GM18508 (cell line): ENCODE results near the gene HDGFL2.

Source experiments
- ATAC-seq: cut with Tn5 transposase; IDR thresholded peaks from one replicate; pipeline ENCODE4 v1.9.1; 2021; ENCODE audit warnings: moderate number of reproducible peaks; ENCODE audit not compliant: insufficient read depth, unreplicated experiment

HDGFL2 gene

DNA sequence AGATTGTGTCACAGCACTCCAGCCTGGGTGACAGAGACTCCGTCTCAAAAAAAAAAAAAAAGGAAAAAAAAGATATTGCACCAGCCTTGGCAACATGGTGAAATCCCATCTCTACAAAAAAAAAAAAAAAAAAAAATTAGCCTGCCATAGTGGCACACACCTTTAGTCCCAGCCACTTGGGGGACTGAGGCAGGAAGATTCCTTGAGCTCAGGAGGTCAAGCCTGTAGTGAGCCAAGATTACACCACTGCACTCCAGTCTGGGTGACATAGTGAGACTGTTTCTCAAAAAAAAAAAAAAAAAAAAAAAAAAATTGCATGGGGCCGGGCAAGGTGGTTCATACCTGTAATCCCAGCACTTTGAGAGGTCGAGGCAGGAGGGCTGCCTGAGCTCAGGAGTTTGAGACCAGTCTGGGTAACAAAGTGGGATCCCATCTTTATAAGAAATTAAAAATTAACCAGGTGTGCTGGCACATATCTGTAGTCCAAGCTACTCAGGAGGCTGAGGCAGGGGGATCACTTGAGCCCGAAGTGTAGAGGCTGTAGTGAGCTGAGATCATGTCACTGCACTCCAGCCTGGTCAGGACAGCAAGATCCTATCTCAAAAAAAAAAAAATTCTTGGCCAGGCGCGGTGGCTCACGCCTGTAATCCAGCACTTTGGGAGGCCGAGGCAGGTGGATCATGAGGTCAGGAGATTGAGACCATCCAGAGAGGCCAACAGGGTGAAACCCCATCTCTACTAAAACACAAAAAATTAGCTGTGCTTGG, 7.1 kb upstream of the HDGFL2 start:
- no peak for ATAC-seq

DNA sequence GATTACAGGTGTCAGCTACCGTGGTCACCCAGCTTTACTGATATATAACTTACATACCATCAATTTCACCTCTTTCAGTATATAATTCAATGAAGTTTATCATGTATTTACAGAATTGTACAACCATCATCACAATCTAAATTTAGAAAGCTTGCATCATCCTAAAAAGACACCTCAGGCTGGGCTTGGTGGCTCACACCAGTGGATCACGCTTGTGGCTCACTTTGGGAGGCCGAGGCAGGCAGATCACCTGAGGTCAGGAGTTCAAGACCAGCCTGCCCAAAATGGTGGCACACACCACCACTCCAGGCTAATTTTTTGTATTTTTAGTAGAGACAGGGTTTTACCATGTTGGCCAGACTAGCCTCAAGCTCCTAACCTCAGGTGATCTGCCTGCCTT, 4.3 kb upstream of the HDGFL2 start:
- no peak for ATAC-seq

DNA sequence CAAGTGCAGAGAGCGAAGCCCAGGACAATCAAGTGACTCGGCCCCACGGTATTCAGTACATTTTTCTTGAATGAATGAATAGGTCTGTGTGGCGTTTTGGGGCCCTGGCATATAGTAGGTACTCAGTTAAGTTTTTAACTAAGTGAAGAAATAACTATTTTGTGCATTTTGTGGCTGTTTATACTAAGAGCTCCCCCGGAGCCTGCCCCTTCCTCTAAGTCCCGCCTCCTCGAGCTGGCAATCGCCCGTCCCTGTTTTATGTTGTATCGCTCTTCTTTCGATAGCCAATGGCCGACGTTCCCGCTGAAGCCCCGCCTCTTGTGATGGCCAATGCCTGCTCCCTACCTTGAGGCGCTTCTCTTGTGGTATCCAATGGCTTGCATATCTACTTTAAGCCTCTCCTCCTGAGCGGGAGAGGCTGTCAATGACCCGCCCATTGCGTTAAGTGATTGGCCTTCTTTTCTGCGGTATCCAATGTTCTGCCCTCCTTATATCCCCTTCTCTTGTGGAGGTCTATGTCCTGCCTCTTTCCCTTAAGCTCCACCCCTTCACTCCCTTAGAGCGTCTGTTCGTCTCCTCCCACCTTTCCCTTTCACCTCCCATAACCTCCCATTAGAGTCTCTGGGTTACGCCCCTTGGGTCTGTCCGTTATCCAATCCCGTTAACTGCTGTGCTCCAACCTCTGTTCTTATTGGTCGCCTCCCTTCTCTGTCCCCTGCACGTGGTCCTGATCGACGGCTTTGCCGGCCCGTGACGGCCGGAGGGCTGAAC, 509 bp upstream of the HDGFL2 start:
- peak; percentile 77 for ATAC-seq

DNA sequence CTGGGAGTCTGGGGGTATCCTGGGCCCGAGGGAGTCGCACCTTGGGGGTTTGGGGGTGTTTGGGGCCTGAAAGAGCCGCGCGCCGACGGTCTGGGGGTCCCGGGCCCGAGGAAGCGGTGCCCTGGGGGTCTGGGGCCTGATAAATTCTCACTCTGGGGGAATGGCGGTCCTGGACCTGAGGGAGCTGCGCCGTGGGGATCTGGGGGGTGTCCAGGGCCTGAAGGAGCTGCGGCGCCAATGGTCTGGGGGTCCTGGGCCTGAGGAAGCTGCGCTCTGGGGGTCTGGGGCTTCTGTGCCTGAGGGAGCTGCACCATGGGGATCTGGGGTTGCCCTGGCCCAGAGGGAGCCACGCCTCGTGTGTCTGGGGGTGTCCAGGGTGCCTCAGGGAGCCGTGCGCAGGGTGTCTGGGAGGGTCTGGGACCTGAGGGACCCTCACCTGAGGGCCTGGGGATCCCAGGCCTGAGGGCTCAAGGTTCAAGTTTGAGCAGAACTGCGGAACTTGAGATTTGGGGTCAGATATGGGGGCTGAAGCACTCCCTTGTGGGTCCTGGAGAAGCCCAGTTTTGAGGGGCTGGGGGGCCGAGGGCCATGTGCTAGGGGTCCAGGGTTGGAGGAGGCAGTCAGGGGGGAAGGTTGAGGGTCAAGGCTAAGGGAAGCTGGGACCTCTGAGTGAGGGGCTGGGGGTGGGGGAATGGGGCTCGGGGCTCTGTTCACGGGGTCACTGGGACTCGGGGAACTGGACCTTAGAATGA, 1.1 kb downstream of the HDGFL2 start:
- ATAC-seq = no peak

DNA sequence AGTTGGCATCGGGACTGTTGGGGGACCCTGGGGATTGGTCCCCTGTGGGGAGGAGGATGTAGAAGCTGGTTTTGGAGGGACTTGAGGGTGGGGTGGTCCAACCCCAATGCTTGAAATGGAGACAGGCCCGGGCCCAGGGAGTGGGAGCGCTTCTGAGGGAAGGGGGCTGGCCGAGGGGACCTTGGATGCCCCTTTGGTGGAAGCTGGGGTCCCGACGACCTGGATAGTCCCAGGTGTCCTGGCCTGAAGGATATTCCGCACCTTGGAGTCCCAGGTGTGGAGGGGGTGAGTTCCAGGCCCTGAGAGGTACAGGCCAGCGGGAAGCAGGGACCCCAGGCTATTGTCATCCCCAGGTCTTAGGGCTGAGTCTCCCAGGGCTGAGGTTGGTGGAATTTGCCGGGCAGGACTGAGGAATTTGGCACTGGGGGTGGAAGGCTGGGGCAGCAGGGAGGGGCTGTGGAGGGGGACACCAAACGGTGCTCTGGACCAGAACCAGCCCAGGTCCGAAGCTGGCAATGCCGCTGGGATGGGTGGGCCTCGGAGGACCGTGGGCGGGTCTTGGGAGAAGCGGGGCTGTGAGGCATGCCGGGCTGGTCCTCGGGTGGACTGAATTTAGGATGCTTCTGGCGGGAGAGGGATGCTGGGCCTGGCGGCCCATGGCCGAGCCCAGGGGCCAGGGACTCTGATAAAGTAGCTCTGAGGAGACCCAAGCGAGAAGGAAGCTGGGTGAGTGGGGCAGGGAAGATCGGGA, 1.8 kb downstream of the HDGFL2 start:
- ATAC-seq = no peak

DNA sequence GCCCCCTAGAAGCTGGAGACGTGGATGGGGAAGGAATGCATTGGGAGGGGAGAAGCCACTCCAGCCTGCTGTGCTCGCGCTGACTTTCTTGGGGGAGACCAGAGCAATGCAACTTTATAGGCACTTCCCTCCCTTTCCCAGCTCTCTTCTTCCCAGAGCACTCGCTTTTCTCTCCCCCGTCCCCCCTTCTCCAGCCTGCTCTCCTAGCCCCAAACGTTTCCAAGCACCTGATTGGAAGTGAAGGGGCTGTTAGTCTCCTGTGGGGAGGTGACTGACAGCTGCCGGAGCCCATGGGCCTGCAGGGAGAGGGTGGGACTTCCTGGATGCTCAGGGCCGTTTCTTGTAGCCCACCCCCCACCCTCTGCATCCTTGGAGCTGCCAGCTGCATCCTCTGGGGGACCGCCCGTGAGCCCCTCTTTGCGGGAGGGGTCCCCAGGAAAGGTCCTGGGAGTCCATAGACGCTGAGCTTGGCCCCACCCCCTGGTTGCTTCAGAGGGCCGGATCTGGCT, 2.5 kb downstream of the HDGFL2 start:
- ATAC-seq = no peak

DNA sequence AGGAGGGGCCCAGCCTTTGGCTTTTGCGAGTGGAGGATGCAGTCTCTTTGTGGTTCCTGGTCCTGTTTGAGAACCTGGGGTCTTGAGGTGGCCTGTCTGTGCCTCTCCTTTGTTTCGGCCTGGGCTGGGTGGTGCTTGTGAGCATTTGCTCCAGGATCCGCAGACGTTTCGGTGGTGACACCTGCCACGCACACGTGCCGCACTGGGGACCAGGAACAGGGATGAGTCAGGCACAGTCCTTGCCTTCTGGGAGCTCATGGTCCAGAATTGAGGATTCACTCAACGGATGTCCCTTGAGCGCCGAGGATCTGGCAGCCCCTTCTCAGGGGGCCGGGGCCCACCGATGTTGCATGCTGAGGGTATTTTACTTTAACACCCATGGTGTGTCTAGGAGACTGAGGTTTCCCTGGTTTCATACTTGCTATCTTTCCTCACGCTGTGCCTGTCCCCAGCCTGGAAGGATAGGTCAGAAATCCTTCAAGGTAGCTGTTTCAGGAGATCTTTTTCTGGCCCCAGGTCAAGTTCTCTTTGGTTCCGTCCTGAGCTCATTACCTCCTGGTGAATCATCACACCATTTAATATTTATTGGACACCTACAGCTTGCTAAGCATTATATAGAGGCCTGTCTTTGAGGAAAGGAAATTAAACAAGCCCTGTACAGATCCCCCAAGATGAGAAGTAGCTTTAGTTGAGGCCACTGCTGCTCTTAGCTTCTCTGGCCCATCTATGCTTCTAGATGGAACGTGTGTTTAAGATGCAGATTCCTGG, 5.1 kb downstream of the HDGFL2 start:
- ATAC-seq = no peak

DNA sequence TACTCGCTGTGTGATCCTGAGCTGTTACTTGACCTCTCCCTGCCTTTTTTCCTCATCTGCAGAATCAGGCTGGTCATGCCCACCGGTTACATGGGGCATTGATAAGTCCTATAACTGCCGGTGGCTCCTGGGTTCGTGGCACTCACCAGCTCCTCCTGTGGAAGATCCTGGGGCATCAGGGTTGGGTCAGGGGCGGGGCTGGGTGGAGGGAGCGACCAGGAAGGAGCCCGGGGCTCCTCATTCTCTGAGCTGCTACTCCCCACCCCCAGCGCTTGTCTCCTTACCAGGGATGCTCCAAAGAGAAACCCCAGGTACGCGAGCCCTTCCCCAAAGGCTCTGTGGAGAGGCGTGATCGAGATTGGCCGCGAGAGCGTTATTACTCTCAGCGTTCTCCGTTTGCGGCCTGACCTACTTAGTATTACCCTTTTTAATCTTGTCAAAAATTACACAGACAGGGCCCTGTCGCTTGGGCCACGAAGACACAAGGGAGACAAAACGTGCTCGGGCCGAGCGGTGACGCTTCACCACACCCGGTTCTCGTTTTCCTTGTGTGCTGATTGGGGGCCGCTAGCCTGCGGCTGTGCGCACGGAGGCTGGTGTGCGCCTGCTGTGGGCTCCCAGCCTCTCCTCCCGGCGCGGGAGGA, 10.7 kb downstream of the HDGFL2 start:
- ATAC-seq = no peak

DNA sequence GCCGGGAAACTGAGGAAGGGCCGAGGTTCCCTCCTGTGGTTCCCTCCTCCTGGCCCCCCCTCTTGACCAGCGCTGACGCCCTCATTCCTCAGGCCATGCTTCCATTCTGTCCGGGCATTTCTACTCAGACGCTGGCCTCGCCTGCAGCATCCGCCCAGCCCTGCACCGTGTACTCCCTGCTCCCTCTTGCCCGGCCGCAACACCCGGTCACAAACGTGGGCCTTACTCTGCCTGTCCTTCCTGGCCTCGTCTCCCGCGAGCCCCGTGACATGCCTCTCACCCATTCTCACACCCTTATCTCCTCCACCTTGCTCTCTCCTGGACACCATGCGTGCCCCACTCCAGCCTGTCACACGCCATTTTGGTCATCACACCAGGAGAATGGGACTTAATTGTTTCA, 11.3 kb downstream of the HDGFL2 start:
- ATAC-seq = no peak

DNA sequence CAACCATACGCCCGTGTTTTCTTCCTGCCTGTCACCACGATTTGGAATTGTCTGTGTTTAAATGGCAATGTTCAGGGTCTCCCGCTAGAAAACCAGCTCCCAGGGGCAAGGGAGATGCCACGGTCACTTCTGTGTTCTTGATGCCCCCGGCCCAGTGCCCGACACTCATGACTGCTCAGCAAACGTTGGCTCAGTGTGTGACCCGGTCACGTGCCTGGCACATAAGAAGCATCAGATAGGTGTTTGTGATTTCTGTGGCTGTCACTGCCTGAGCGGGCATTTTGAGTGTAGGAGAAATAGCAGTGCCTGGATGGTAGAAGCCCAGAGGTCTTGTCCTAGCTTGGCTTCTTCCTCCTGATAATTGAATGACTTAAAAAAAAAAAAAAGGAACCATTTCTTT, 15.5 kb downstream of the HDGFL2 start:
- ATAC-seq = no peak

DNA sequence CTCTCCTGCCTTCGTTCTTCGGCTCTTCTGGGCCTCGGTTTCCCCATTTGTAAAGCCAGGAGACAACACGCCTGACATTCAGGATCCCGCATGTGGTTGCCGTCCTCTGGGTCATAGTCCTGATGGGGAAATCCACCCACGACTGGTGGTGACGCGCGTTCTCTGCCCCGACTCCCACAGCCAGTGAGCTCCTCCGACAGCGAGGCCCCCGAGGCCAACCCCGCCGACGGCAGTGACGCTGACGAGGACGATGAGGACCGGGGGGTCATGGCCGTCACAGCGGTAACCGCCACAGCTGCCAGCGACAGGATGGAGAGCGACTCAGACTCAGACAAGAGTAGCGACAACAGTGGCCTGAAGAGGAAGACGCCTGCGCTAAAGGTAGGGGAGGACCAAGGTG, 16.4 kb downstream of the HDGFL2 start:
- no peak for ATAC-seq

DNA sequence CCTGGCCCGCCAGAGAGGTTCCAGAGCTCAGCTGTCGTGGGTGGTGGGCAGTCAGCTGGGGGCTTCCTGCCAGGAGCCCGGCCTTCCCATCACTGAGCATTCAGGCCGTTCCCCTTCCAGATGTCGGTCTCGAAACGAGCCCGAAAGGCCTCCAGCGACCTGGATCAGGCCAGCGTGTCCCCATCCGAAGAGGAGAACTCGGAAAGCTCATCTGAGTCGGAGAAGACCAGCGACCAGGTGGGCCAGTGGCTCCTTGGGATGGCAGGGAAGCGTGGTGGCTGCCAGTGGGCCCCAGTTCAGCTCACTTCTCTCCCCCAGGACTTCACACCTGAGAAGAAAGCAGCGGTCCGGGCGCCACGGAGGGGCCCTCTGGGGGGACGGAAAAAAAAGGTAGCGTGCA, 19.3 kb downstream of the HDGFL2 start:
- no peak for ATAC-seq

DNA sequence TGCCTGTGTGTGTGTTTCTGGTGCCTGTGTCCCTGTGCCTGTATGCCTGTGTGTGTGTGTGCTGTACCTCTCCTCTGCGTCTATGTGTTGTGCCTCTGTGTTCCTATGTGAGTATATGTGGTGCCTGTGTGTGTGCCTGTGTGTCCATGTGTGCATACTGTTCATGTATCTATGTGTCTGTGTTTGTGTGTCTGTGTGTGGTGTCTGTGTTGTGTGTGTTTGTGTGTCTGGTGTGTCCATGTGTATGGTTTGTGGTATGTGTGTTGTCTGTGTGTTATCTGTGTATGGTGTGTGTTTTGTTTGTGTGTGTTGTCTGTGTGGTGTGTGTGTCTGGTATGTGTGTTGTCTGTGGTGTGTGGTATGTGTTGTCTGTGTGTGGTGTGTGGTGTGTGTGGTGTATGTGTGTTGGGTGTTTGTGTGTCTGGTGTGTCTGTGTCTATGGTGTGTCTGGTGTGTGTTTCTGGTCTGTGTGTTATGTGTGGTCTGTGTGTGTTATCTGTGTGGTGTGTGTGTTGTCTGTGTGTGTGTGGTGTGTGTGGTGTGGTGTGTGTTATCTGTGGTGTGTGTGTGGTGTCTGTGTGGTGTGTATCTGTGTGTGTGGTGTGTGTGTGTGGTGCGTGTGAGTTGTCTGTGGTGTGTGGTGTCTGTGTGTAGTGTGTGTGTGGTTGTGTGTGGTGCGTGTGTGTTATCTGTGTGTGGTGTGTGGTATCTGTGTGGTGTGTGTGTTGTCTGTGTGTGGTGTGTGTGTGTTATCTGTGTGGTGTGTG, 20.4 kb downstream of the HDGFL2 start:
- no peak for ATAC-seq

DNA sequence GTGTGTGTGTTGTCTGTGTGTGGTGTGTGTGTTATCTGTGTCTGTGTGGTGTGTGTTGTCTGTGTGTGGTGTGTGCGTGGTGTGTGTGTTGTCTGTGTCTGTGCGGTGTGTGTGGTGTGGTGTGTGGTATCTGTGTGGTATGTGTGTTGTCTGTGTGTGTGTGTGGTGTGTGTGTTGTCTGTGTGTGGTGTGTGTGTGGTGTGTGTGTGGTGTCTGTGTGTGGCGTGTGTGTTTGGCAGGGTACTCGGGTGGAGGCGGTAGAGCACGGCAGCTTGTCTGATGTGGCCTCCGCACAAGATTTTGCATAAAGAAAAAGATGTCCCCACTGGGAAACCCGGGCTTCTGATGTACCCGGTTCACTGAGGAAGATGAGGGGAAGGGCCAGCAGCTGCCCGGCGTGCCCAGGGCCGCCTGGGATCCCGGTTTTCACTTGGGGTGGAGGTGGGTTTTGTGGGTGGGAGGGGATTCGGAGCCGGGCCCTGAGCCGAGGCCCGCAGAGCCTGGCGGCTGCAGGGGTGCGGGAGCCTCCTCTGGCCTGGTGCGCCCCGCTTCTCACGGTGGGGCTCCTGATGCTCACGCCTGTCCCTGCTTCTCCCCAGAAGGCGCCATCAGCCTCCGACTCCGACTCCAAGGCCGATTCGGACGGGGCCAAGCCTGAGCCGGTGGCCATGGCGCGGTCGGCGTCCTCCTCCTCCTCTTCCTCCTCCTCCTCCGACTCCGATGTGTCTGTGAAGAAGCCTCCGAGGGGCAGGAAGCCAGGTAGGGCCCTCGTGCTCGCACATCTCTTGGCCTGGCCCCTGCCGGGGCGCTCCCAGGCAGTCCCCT, 21.2 kb downstream of the HDGFL2 start:
- ATAC-seq = no peak

DNA sequence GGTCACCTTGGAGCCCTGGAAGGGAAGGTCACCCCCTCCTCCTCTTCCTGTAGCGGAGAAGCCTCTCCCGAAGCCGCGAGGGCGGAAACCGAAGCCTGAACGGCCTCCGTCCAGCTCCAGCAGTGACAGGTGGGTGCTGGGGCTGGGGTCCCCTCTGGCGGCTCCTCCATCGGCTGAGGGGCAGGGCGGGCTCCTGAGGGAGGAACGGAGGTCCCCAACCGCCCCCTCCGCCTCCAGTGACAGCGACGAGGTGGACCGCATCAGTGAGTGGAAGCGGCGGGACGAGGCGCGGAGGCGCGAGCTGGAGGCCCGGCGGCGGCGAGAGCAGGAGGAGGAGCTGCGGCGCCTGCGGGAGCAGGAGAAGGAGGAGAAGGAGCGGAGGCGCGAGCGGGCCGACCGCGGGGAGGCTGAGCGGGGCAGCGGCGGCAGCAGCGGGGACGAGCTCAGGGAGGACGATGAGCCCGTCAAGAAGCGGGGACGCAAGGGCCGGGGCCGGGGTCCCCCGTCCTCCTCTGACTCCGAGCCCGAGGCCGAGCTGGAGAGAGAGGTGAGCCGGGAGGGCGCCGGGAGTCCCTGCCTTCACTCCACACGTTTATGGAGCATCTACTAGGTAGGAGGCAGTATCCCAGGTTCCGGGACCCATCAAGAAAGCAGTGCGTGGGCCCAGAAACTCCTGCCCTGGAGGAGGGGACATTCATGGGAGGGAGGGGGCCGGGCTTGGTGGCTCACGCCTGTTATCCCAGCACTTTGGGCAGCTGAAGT, 22.0 kb downstream of the HDGFL2 start:
- no peak for ATAC-seq

DNA sequence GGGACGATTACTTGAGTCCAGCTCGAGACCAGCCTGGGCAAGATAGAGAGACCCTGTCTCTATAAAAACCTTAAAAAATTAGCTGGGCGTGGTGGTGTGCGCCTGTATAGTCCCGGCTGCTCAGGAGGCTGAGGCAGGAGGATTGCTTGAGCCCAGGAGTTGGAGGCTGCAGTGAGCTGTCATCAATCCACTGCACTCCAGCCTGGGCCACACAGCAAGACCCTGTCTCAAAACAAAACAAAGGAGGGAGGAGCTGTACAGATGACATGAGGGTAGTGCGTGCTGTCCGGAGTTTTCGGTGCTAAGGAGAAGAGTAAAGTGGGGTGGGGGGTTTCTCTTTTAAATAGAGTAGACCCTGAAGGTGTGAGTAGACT, 22.6 kb downstream of the HDGFL2 start:
- ATAC-seq = no peak

DNA sequence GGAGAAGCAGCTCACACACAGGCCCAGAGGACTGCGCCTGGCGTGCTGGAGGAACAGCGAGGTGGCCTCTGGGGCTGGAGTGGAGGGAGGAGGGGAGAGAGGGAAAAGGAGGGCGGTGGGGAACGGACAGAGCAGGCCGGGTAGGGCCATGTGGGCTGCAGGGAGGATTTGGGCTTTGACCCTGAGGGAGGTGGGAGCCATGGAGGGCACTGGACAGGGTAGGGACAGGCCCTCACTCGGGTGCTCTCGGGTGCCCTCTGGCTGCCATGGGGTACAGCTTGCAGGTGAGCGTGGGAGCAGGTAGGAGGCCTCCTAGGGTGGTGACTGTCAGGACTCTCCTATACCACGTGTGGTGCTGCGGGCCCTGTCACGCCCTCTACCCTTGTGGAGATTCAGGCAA, 23.4 kb downstream of the HDGFL2 start:
- ATAC-seq = no peak
